H1 (cell line): ENCODE measurements around the gene DEPP1. TPM values are rescaled to one million over a fixed set of nuclear protein-coding genes. Genes with fewer than 3 reads are reported as not detected.

Source experiments
- CTCF ChIA-PET: fragments of 300-600 bp; sonication (Branson Sonifier 250); formaldehyde crosslinking; loops from one replicate; lab custom pipeline; 2021; ENCODE audit not compliant: partially characterized antibody; lab: Charles Lee
- POLR2A ChIA-PET: fragments of 300-600 bp; sonication (Branson Sonifier 250); formaldehyde crosslinking; loops from one replicate; lab custom pipeline; 2021; ENCODE audit warnings: inconsistent platforms; ENCODE audit not compliant: partially characterized antibody; lab: Charles Lee
- DNase-seq, 2 experiments: peaks; one replicate each; pipeline versions ENCODE4 v3.0.0 to v3.0.0-alpha.2; 2010 to 2022; ENCODE audit warnings: low spot score in 2 of 2, low read depth in 1 of 2, mixed read lengths in 1 of 2
- FAIRE-seq: peaks from 2 replicates; lab custom pipeline; 2011; peaks lifted over from hg19 to GRCh38; lab: Jason Lieb, UNC
- H2AFZ ChIP-seq: 2 replicates; pipeline ENCODE4 v1.8.1; 2012; ENCODE audit warnings: low read length, inconsistent platforms
- H2AK5ac ChIP-seq: 2 replicates; pipeline ENCODE4 v1.6.1; 2013; ENCODE audit warnings: low read depth, low read length
- H2BK120ac ChIP-seq: replicated peaks from 2 replicates; pipeline ENCODE3; 2013; ENCODE audit warnings: low read depth, low read length, inconsistent platforms
- H2BK12ac ChIP-seq: 2 replicates; pipeline ENCODE4 v1.6.1; 2013; ENCODE audit warnings: low read depth, low read length
- H2BK15ac ChIP-seq: 2 replicates; pipeline ENCODE4 v1.6.1; 2013; ENCODE audit warnings: low read length
- H2BK20ac ChIP-seq: 2 replicates; pipeline ENCODE4 v1.6.1; 2013; ENCODE audit warnings: low read length
- H2BK5ac ChIP-seq: 2 replicates; pipeline ENCODE4 v1.6.1; 2013; ENCODE audit warnings: low read depth, low read length
- H3K14ac ChIP-seq: 2 replicates; pipeline ENCODE4 v1.6.1; 2013; ENCODE audit warnings: inconsistent platforms; ENCODE audit not compliant: insufficient read length
- H3K18ac ChIP-seq: 2 replicates; pipeline ENCODE4 v1.6.1; 2013; ENCODE audit warnings: low read length; ENCODE audit errors: extremely low read depth
- H3K23ac ChIP-seq: 2 replicates; pipeline ENCODE4 v1.6.1; 2013; ENCODE audit warnings: inconsistent platforms; ENCODE audit not compliant: insufficient read length
- H3K23me2 ChIP-seq: 2 replicates; pipeline ENCODE4 v1.6.1; 2013; ENCODE audit warnings: low read depth, low read length
- H3K27ac ChIP-seq: 2 replicates; pipeline ENCODE4 v1.6.1; 2011; ENCODE audit warnings: low read depth, low read length, inconsistent platforms
- H3K27me3 ChIP-seq, 4 experiments: replicated peaks in 1 of 4; 1 replicate in 1 of 4; 2 replicates in 3 of 4; pipeline versions ENCODE4 v1.6.1 to v1.8.1; 2011 to 2013; ENCODE audit warnings: low read length in 3 of 4, mild to moderate bottlenecking in 3 of 4, inconsistent platforms in 2 of 4, mixed read lengths in 2 of 4, moderate library complexity in 1 of 4; ENCODE audit not compliant: control insufficient read depth in 3 of 4, insufficient read depth in 3 of 4; ENCODE audit errors: extremely low read depth in 1 of 4
- H3K36me3 ChIP-seq, 4 experiments: 2 replicates each; pipeline versions ENCODE4 v1.6.1 to v1.8.1; 2011 to 2013; ENCODE audit warnings: mild to moderate bottlenecking in 4 of 4, low read length in 3 of 4, moderate library complexity in 2 of 4, control low read depth in 1 of 4, inconsistent platforms in 1 of 4; ENCODE audit not compliant: insufficient read depth in 4 of 4, control insufficient read depth in 2 of 4
- H3K4ac ChIP-seq: replicated peaks from 2 replicates; pipeline ENCODE3; 2013; ENCODE audit warnings: low read length, low read depth, mixed read lengths, inconsistent platforms; ENCODE audit not compliant: insufficient read length
- H3K4me1 ChIP-seq, 4 experiments: replicated peaks in 1 of 4; 1 replicate in 1 of 4; 2 replicates in 3 of 4; pipeline versions ENCODE4 v1.6.1 to v1.8.1; 2011 to 2013; ENCODE audit warnings: low read length in 3 of 4, inconsistent platforms in 2 of 4, mixed read lengths in 1 of 4; ENCODE audit not compliant: insufficient read depth in 4 of 4, control insufficient read depth in 3 of 4
- H3K4me2 ChIP-seq, 2 experiments: 2 replicates each; pipeline versions ENCODE4 v1.6.1 to v1.8.1; 2011 to 2013; ENCODE audit warnings: low read depth in 2 of 2, low read length in 2 of 2, control low read depth in 1 of 2, inconsistent platforms in 1 of 2, mild to moderate bottlenecking in 1 of 2; ENCODE audit not compliant: insufficient read depth in 1 of 2
- H3K4me3 ChIP-seq, 4 experiments: fragments of 200-600, 300-600 bp in 1 of 4; sonication (generic), shearing (Covaris generic), sonication (Bioruptor Twin) in 1 of 4; 2 replicates each; pipeline versions ENCODE4 v1.5.1 to v1.8.1; 2011 to 2016; ENCODE audit warnings: low read length in 4 of 4, low read depth in 3 of 4, control low read depth in 2 of 4, inconsistent platforms in 2 of 4, mild to moderate bottlenecking in 2 of 4, mixed read lengths in 1 of 4, moderate library complexity in 1 of 4; ENCODE audit not compliant: insufficient read depth in 2 of 4; ENCODE audit errors: extremely low read depth in 1 of 4
- H3K56ac ChIP-seq: replicated peaks from 2 replicates; pipeline ENCODE3; 2013; ENCODE audit warnings: low read depth, mild to moderate bottlenecking, mixed read lengths, low read length, inconsistent platforms; ENCODE audit not compliant: insufficient read length
- H3K79me1 ChIP-seq: 2 replicates; pipeline ENCODE4 v1.6.1; 2013; ENCODE audit warnings: low read depth, low read length, control low read depth
- H3K79me2 ChIP-seq, 2 experiments: 2 replicates each; pipeline versions ENCODE4 v1.6.1 to v1.8.1; 2012 to 2013; ENCODE audit warnings: low read length in 2 of 2, mild to moderate bottlenecking in 2 of 2, inconsistent platforms in 1 of 2; ENCODE audit not compliant: insufficient read depth in 2 of 2, control insufficient read depth in 1 of 2
- H3K9ac ChIP-seq, 4 experiments: replicated peaks in 1 of 4; 1 replicate in 1 of 4; 2 replicates in 3 of 4; pipeline versions ENCODE4 v1.6.1 to v1.8.1; 2011 to 2013; ENCODE audit warnings: low read depth in 3 of 4, low read length in 3 of 4, control low read depth in 2 of 4, mild to moderate bottlenecking in 2 of 4, moderate library complexity in 2 of 4, inconsistent platforms in 1 of 4; ENCODE audit errors: extremely low read depth in 1 of 4
- H3K9me3 ChIP-seq, 2 experiments: 2 replicates each; pipeline versions ENCODE4 v1.6.1 to v1.8.1; 2012 to 2013; ENCODE audit warnings: mild to moderate bottlenecking in 2 of 2, moderate library complexity in 2 of 2, control low read depth in 1 of 2, inconsistent platforms in 1 of 2, low read depth in 1 of 2, low read length in 1 of 2, mixed read lengths in 1 of 2; ENCODE audit not compliant: insufficient read depth in 2 of 2
- H4K20me1 ChIP-seq, 2 experiments: replicated peaks in 1 of 2; 2 replicates each; pipeline versions ENCODE3 to v1.8.1; 2011 to 2013; ENCODE audit warnings: inconsistent platforms in 2 of 2, low read length in 2 of 2, mild to moderate bottlenecking in 1 of 2; ENCODE audit not compliant: insufficient read depth in 2 of 2, control insufficient read depth in 1 of 2
- H4K5ac ChIP-seq: 2 replicates; pipeline ENCODE4 v1.6.1; 2013; ENCODE audit warnings: low read length, low read depth, mixed read lengths, inconsistent platforms; ENCODE audit not compliant: insufficient read length
- H4K8ac ChIP-seq: 2 replicates; pipeline ENCODE4 v1.8.0; 2013; ENCODE audit warnings: mild to moderate bottlenecking, moderate library complexity, low read length, inconsistent platforms; ENCODE audit not compliant: insufficient read depth; ENCODE audit errors: extremely low read depth
- H4K91ac ChIP-seq: replicated peaks from 2 replicates; pipeline ENCODE3; 2013; ENCODE audit warnings: low read length, mixed read lengths, inconsistent platforms; ENCODE audit not compliant: insufficient read length
- NRF1 ChIP-seq: IDR thresholded peaks from 2 replicates; pipeline ENCODE4 v1.6.1; 2011; ENCODE audit warnings: mild to moderate bottlenecking, low read depth, low read length, improper control_type of control experiment
- WGBS, 2 experiments: shearing (Covaris generic) in 1 of 2; methylation state at CpG; one replicate each; pipeline versions ENCODE4 v1.1.6 to v1.1.7; 2013 to 2015; ENCODE audit warnings: low lambda C conversion rate in 2 of 2, mixed read lengths in 2 of 2, inconsistent platforms in 1 of 2, low coverage in 1 of 2, missing lambda C conversion rate in 1 of 2; ENCODE audit not compliant: insufficient replicate concordance in 2 of 2, insufficient coverage in 1 of 2, insufficient read length in 1 of 2; ENCODE audit errors: extremely low coverage in 1 of 2, missing lambda C conversion rate in 1 of 2; 5-methylcytosine and 5-hydroxymethylcytosine counted together
- polyA plus RNA-seq, 7 experiments: library from polyadenylated mRNA; depleted of rRNA in 3 of 7; stranded (reverse) in 5 of 7; unstranded in 2 of 7; fragments of >200 nt in 5 of 7; fragments of 200-250 nt in 2 of 7; gene quantifications; 1 replicate in 5 of 7; 2 replicates in 1 of 7; 4 replicates in 1 of 7; pipeline versions ENCODE4 v1.2.1 to v1.2.3, GENCODE V29; 2011 to 2013; ENCODE audit warnings: missing spikeins in 2 of 7, mixed read lengths in 2 of 7
- total RNA-seq: library from RNA; stranded (reverse); fragmentation: NEBNext Ultra II Directional; extraction: Animal tissue kit (Norgen Biotek cat#: 25700); gene quantifications from 2 replicates; pipeline ENCODE4 v1.2.1, GENCODE V29; 2021

DEPP1 gene
- total and polyA plus RNA-seq, 2 of the 8 experiments (the other 6 are each of a cell fraction or from before 2014, with no cell fraction given) = 0.67 to 4.5 TPM

GRCh38 chr10:44968500-44969400, 9.9 kb downstream of the DEPP1 start:
- Histone ChIP-seq H3K14ac (no peak overlapping the region), H3K23me2 (peaks cover 7% of the 10 kb centered on the region; the same call in 1 of the 2 replicates), H2BK120ac (no peak overlapping the region), H4K5ac (no peak overlapping the region), H3K4me1 (peaks cover 18 to 35% (median 25%) of the 10 kb centered on the region in 4 experiments), H3K4me2 (no peak overlapping the region), H4K20me1 (peaks cover 0 to 2% of the 10 kb centered on the region in 2 experiments), H4K8ac (no peak overlapping the region), H2AK5ac (peak overlapping the region; percentile 97), H3K79me2 (no peaks in the 10 kb centered on the region), H3K27me3 (no peaks in the 10 kb centered on the region; a peak in 1 of 7 replicates), H3K4ac (no peak overlapping the region), H3K27ac (no peak overlapping the region; the same call in 1 of the 2 replicates), H3K4me3 (no peak overlapping the region), H4K91ac (peak overlapping the region; percentile 36), H3K18ac (no peak overlapping the region), H3K9ac (no peak overlapping the region), H3K36me3 (peaks cover 0 to 6% (median 0%) of the 10 kb centered on the region in 4 experiments; a peak in 3 of 8 replicates), H3K9me3 (no peaks in the 10 kb centered on the region), H3K56ac (no peak overlapping the region), H2BK20ac (0 out of 2 replicates have a peak overlapping the region, but pooled peaks have one; percentile 55), H3K79me1 (peaks cover 5% of the 10 kb centered on the region; the same call in 1 of the 2 replicates), H2BK15ac (peak overlapping the region; percentile 97), H3K23ac (no peak overlapping the region), H2BK5ac (peak overlapping the region; percentile 56), H2AFZ (no peak overlapping the region), H2BK12ac (peak overlapping the region; percentile 35; the same call in 1 of the 2 replicates)
- FAIRE-seq (no peak), DNase-seq (no peak)
- 83% methylated on average over 11 of the region's 11 CpGs; no CpG with 5 or more reads in 1 of the 2 experiments for WGBS, 2 experiments
- TF ChIP-seq NRF1 = no peak
- ChIA-PET POLR2A (interaction anchor here (1.1 kb wide), 1 partner anchor 16 kb away, joined by 3 read pairs; no protein-coding TSS in a partner anchor), CTCF (interaction anchor here (0.6 to 11.2 kb wide), 8 partner anchors 9 to 44 kb away, joined by 3 to 143 read pairs (median 18); partner anchors contain the start of gene DEPP1)
